HG02642 (cell line): ENCODE results near the gene C2CD3.
"Not testable (repeated sequence)": the region's sequence is repeated elsewhere in the genome, so short reads cannot be mapped to it uniquely, and the experiment has no call there.

Experiments
- ATAC-seq: cut with Tn5 transposase; IDR thresholded peaks from one replicate; pipeline ENCODE4 v1.9.1; 2021; ENCODE audit warnings: mild to moderate bottlenecking; ENCODE audit not compliant: unreplicated experiment, poor library complexity

C2CD3 gene

GRCh38 chr11:74162681-74163467, 7.9 kb downstream of the C2CD3 start:
- ATAC-seq, result peak; percentile 43

- no peak for ATAC-seq
Measured at GRCh38 chr11:74159642-74160041, 11.2 kb downstream of the C2CD3 start.

GRCh38 chr11:74157169-74157568, 13.6 kb downstream of the C2CD3 start:
- ATAC-seq, result no peak

GRCh38 chr11:74154620-74155281, 16.1 kb downstream of the C2CD3 start:
- no peak for ATAC-seq

- no peak for ATAC-seq
Measured at GRCh38 chr11:74153224-74153623, 17.6 kb downstream of the C2CD3 start.

- ATAC-seq, result no peak
Measured at GRCh38 chr11:74147199-74147929, 23.4 kb downstream of the C2CD3 start.

- no peak for ATAC-seq
Measured at GRCh38 chr11:74144592-74144991, 26.2 kb downstream of the C2CD3 start.

- ATAC-seq, result no peak
Measured at GRCh38 chr11:74142624-74143023, 28.2 kb downstream of the C2CD3 start.

GRCh38 chr11:74141908-74142307, 28.9 kb downstream of the C2CD3 start:
- ATAC-seq, result no peak

- no peak for ATAC-seq
Measured at GRCh38 chr11:74141241-74141695, 29.5 kb downstream of the C2CD3 start.

GRCh38 chr11:74139919-74140431, 30.8 kb downstream of the C2CD3 start:
- ATAC-seq, result not testable (repeated sequence)

GRCh38 chr11:74139151-74139918, 31.5 kb downstream of the C2CD3 start:
- no peak for ATAC-seq

GRCh38 chr11:74138572-74138971, 32.2 kb downstream of the C2CD3 start:
- ATAC-seq, result no peak

- no peak for ATAC-seq
Measured at GRCh38 chr11:74138021-74138420, 32.8 kb downstream of the C2CD3 start.

- no peak for ATAC-seq
Measured at GRCh38 chr11:74135127-74135840, 35.5 kb downstream of the C2CD3 start.

- no peak for ATAC-seq
Measured at GRCh38 chr11:74134661-74135060, 36.1 kb downstream of the C2CD3 start.

- ATAC-seq, result no peak
Measured at GRCh38 chr11:74133436-74133835, 37.4 kb downstream of the C2CD3 start.

GRCh38 chr11:74132833-74133232, 38.0 kb downstream of the C2CD3 start:
- ATAC-seq, result no peak

GRCh38 chr11:74129121-74129520, 41.7 kb downstream of the C2CD3 start:
- not testable (repeated sequence) for ATAC-seq
